ENCODE data around the gene AKNAD1.

The AKNAD1 gene

DNA sequence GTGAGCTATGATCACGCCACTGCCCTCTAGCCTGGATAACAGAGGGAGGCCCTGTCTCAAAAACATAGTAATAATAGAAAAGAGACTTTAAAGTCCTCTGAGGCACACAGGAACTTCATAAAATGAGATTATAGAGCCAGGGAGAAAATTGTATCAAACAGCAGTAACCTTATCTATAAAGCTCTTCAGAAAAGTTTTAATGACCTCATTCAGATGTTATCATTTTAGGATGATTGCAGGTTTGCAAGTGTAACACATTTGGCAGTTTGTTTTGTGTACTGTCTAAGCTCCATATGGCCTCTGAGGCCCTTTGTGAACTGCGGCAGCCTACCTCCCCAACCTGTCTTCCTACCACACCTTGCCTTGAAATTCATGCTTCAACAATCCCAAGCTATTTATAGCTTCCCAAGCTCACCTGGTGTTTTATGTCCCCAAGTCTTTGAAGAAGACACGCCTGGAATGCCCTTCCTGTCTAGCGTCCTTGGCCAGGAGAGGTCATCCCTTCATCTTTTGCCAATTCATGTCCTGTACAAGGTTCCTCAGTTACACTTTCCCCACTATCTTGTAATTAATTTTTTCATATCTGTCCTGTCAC is 8.5 kb upstream of the AKNAD1 start:
- H3K4me3 ChIP-seq, result no peak overlapping the region
- peak overlapping the region in 2 of 21 experiments; percentile 12 to 42 for H3K27ac ChIP-seq

DNA sequence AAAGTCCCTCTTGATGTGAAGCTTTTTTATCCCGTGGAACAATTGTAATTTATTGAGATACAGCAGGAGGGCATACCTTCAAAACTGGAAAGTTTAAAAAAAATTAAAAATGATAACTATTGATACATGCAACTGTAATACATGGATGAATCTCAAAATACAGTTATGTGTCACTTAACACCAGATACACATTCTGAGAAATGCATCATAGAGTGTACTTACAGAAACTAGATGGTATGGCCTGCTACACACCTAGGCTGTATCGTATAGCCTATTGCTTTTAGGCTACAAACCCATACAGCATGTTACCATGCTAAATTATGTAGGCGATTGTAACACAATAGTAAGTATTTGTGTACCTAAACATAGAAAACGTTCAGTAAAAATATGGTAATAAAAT is 7.1 kb upstream of the AKNAD1 start:
- no peak overlapping the region for H3K4me3 ChIP-seq
- H3K27ac ChIP-seq, result no peak overlapping the region

DNA sequence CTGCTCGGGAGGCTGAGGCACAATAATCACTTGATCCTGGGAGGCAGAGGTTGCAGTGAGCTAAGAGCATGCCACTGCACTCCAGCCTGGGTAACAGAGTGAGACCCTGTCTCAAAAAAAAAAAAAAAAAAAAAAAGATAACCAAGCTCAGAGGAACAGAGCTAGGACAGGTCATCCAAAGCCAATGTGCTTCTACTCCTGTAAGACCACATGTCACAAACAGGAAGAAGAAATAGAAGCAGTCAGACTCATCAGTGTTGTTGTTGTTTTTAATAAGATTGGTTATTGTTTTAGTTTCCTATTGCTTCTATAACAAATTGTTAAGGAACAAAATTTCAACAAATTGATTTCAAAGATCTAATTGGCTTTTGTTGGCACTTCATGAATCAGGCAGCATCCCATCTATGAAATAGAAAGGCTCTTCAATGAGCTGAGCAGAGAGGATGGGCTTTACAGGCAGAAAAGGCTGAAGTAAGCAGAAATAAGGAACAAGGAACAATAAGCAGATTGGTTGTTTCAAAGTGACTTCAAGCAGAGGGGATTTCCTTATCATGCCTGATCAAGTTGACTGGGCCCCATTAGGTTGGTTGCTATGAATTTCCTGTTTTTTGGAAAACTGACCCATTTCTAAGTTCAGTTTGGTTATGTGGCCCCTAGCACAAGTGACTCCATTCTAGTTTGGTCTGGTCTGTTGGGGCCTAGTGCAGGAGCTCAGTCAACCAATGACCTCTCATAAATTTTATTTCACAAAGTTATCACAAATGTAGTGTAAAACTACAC is 6.0 kb upstream of the AKNAD1 start:
- Histone ChIP-seq H3K27ac (no peak overlapping the region), H3K4me3 (no peak overlapping the region)

DNA sequence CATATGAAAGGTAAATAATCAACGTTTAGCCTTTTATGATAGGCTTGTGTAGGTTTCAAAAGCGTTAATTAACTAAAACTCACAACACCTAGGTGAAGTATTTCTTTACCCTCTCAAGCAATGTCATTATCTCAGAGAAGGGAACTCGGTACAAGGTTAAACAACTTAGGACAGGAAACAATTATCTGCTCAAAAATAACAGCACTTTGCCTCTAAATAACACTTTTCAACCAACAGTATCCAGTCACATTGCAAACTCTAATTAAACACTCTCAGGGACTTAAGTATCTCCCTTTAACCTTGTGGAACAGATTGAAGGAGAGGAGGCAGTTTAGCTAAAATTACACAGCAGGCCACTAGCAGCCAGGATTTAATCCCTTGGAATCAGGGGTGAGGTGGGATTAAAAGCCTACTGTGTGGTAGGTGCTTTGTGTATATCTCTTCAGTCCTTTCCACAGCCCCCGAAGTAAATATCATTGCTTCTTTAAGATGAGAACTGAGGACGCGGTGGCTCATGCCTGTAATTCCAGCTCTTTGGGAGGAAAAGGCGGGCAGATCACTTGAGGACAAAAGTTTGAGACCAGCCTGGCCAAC is 5.2 kb upstream of the AKNAD1 start:
- Histone ChIP-seq H3K27ac (no peak overlapping the region), H3K4me3 (no peak overlapping the region)

DNA sequence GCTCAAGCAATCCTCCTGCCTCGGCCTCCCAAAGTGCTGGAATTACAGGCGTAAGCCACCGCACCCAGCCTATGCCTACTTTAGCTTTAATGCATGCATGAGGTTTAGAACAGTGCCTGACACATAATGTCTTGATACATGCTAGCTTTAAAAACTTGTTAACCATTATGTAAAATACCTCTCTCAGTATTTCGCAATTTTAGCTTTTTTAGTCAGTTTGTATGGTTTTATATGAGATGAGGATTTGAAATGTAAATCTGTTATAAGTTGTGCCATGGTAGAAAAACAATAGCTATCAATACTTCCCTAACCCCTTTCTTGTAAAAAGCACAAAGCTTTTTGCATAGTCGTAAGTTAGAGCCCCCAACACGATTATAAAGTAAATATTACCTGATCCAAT is 4.7 kb upstream of the AKNAD1 start:
- no peak overlapping the region for H3K27ac ChIP-seq
- no peak overlapping the region for H3K4me3 ChIP-seq

DNA sequence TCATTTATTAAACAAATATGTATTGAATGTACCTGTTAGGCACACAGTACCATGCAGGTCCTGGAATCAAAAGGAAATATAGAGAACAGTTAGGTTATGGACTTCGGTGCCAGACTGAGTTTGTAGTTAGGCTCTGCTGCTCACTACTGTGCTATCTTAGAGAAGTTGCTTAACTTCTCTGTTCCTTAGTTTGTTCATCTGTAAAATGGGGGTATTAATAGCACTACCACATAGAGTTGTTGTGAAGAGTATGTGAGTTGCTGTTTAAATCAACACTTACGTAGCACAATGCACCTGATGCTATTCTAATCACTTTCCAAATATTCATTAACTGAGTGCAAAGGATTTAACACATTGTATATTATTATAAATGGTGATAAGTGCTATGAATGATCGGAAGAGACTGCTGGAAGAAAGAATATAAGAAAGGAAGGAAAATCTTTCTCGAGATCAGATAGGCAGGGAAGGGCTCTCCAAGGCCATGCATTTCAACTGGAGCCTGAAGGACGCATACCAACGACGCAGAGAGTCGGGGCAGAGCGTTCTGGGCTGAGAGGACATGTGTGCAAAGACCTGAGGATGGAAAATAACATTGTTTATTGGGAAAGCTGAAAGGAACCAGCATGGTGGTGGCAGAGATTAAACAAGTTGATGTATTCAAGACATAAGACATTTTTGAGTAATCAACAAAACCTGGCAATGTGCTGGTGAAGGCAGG is 3.5 kb upstream of the AKNAD1 start:
- H3K27ac ChIP-seq, result no peak overlapping the region
- H3K4me3 ChIP-seq, result no peak overlapping the region

DNA sequence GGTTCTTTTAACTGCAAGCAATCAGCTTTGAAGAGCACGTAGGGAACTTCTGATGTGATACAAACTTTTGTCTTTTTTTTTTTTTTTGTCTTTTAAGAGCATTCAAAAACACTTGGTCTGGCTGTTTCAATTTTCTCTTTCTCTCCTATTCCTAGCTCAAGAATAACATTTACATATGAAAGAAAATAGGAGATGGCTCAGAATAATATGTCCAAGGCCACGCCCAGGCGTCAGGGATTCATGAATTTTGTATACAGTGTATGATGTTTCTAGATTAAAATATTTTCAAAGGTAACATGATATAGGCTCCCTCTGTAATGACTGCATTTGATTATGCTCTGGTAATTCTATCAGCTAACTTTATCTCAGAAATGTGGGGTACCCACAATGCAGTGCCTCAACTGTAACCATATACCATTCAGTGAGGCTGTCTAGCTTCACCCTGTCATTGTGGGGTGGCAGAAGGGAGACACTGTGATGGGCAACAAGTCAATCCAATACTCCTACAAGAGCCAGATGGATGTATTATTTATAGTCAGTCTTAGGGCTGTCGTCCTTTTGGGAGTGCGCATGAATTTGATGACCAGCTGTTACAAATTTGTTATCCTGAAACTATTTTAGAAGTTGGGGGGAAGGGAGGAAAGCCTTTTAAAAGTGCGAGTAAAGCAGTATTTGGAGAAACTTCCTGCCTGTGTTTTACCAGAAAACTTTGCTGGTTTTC is 1.5 kb upstream of the AKNAD1 start:
- Histone ChIP-seq H3K4me3 (no peak overlapping the region), H3K27ac (peak overlapping the region in 3 of 21 experiments; percentile 4 to 38 (median 20))

DNA sequence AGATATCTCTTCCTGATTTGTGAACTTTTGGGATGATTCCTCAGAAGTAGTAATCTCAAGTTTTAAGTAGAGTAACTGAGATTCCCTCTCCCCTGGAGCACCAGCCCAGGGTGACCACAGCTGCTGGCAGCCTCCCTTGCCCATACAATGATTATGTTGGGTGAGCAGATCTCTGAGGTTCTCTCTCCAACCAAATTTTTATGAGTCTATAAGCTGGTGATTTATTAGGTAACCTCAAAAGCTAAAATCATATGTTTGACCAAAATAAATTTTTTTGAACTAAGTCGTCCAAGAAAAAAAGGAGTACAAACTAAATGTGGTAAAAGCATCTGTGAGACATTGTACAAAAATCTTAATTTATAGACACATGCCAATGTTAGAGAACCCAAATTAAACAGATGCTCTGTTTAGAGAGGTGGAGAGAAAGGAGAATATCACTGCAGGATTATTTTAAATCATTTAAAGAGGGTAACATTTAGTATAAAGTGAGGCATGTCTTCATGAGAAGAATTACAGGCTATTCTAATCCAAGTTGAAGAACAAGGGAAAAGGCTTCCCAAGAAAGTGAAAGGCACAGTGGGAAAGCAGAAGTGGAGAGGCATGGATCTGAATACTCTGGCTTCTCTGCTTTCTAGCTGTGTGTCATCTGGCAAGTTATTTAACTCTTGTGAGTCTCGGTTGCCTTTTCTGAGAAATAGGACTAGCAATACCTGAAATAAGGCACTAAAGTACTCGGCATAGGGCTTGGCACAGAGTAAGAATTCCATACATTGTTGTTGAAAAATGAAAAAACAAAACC is 2.5 kb downstream of the AKNAD1 start:
- H3K4me3 ChIP-seq, result no peak overlapping the region
- H3K27ac ChIP-seq, result peak overlapping the region in 4 of 21 experiments; percentile 16 to 33 (median 29)

DNA sequence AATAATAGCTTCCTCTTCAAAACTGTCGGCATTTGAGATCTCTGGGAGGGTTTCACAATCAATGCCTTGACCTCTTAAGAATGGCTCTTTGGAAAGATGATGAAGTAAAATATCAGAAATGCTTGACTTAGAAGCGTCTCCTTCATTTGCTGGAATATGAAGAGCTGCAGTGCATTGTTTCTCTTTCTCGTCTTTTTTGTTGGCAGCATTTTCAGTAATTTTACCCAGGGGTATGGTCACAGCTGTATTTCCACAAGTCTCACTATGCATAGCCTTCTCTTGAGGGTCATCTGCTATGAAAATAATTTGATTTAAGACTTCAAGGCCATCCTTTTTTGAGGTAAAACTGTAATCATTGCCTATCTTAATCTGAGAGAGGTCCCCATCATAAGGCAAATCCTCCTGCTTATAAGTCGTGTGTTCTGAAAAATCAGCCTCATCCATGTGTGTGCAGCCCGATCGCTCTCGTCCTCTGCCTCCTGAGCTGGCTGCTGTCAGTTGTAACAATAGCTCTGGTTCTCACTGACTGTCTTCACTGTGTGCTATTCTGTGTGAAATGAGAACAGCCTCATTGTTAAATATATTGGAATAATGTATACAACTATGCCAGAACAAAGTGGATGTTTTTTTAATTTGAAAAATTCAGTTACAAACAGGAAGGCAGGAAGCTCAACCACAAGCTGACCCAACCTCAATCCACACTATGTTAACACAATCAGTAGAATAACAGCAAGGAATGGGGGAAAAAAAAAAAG is 4.5 kb downstream of the AKNAD1 start:
- H3K27ac ChIP-seq, result peak overlapping the region in 4 of 21 experiments; percentile 21 to 66 (median 32)
- H3K4me3 ChIP-seq, result no peak overlapping the region

DNA sequence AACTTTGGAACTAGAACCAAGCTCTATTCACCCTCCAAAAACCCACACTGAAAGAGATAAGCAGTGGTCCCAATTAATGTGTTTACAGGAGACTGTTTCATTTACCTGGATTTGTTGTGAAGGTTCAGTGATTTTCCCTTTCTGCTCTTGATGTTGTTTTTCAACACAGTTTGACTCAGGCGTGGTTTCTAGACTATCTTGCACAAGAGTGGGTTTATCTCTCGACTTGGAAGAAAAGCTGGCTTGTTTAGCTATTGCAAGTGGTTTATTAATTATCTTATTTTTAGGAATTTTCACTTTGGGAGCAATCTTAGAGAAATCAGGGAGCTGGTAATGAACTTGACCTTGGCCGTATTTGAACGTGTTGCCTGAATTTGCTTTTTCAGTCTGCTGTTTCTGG is 5.3 kb downstream of the AKNAD1 start:
- Histone ChIP-seq H3K4me3 (no peak overlapping the region), H3K27ac (peak overlapping the region in 3 of 21 experiments; percentile 21 to 66 (median 31))

DNA sequence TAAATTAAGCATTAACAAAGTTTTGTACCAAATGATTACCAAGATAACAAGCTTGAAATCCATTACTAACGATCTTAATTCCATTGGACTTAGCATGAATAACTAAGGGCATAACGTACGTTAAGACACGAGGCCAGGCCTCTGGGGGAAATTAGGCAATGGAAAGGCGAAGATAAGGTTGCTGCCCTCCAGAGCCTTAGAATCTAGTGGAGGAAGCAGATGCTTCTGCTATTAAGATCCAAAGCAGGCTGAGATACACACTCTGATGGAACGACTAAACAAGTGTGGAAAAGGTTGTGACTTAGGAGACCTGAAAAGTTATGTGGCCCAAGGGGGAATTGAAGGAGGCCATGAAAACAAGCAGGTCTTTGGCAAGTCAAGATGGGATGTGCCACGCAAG is 6.0 kb downstream of the AKNAD1 start:
- Histone ChIP-seq H3K27ac (no peak overlapping the region), H3K4me3 (no peak overlapping the region)

DNA sequence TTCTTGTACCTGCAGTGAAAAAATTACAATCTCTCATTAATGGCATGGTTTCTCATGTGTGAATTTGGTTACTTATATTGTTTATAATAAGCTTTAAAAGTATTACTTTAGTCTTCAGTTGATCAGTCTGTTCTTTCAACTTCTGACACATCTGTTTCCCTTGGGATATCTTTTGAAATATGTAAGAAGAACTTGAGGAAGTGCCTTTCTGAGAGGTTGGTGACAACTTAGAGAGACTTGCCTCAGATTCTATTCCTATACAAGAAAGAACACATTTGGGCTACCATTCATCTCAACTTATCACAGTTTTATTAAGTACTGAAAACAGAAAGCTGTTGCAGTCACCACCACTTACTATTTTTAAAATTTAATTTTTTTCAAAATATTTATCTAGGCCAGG is 8.1 kb downstream of the AKNAD1 start:
- H3K4me3 ChIP-seq, result no peak overlapping the region

DNA sequence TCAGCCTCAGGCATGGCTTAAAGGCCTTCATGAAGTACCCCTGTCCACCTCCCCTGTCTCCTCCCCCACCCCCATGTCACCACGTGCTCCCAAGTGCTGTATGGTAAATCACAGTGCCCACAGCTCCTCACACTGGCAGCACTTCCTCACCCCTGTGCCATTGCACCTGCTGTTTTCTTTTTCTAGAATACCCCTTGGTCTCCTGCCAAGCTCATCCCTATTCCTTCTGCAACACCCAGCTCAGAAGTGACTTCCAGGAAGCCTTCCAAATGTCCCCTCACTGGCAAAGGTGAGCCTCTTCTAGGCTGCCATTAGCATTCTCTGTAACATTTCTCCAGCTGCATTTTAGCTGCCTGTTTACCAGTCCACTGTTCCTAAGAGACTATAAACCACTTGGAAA is 9.4 kb downstream of the AKNAD1 start:
- H3K27ac ChIP-seq, result no peak overlapping the region
- no peak overlapping the region for H3K4me3 ChIP-seq

More for the DNA sequence above, 8.1 kb downstream of the AKNAD1 start:
- no peak overlapping the region for H3K27ac ChIP-seq

DNA sequence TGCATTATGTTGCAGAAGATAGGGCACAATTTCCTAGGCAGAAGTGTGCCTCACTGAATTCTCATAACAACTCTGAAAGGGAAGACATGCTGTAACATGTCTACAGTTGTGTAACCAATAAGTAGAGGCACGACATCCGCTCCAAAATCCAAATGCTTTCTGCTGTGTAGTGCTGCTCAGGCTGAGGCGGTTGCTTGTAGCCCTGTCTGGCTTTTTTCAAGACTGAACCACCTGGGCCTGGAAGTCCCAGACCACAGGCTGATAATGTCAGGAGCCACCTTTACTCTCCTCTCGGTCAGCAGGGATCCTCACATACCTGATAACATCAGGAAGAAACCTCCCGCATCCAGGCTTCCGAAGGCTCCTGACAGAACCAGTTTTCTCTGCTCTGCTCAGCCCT is 10.9 kb downstream of the AKNAD1 start:
- peak overlapping the region in 13 of 21 experiments; percentile 1 to 73 (median 47) for H3K27ac ChIP-seq
- no peak overlapping the region for H3K4me3 ChIP-seq

DNA sequence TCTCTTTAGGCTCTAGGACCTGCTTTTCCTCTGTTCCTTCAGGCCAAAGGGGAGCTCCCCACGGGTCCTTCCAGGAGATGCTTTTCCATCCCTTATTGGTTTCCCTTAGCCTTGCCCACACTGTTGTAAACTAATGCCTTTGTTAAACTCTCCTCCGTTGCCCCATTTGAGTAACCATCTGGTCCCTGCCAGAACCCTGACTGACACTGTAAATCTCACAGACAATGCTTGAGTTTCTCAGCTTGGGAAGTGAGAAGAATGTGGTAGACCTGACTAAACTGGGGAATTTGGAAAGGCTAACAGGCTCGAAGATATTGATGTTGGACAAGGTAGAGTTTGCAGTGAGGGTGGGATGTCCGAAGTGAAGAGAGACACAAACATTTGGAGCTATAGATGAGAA is 11.4 kb downstream of the AKNAD1 start:
- H3K27ac ChIP-seq, result peak overlapping the region in 9 of 21 experiments; percentile 1 to 73 (median 45)
- H3K4me3 ChIP-seq, result no peak overlapping the region

DNA sequence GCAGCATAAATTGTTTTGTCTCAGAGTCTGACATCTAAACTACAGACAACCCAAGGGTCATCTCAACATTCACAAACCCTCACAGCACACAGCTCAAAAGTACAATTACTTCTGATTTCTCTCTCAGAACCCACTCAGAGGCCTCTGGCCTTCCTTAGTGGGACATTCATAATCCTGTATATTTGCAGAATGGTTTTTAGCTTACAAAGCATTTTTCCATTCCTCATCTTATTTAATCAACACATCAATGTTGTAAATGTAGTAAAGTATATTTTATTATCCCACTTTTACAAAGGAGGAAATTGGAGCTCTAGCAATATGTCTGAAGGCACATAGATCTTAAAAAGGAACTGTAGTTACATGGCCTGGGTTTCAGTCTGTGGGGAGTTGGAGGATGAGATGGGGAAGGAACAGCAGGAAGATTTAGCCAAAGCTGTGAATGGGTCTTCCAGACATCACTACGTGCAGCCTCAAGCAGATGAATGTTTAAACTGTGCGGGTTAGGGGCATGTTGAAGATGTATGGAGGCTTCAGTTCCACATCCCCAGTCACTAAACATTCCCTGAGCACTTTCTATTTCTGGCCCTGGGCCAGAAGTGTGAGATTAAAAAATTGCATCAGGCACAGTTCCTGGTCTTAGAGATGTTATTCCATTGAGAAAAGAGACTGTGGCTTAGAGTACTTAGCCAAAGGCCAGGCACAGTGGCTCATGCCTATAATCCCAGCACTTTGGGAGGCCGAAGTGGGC is 13.3 kb downstream of the AKNAD1 start:
- no peak overlapping the region for H3K4me3 ChIP-seq
- no peak overlapping the region for H3K27ac ChIP-seq

DNA sequence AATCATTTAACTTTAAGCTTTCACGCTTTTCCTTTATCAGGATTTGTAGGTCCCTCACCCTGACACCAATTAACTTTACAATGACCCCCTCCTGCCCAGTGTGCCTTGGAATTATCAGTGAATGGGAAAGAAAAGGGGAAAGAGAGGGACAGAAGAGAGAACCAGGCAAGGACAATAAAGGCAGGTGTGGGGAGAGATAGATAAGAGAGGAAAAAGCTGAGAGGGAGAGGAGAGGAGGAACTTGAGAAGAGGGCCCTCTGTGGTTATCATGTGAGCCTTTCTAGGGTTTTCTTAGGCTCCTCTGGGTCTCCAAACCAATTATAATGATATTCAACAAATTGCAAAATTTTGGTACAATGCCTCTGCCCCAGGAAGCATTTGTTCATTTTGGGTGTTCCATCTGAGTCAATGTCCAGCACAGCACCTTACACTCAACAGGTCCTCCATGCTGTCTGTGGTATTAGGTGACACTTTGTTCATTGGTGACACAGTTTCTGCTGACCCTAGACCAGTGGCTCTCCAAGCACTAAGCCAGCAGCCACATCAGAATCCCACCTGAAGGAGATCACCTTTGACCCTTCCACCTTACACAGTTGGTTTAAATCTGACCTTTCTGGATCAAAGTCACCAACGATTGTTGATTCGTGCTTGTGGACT is 14.2 kb downstream of the AKNAD1 start:
- H3K27ac ChIP-seq, result peak overlapping the region in 1 of 21 experiments; percentile 27
- H3K4me3 ChIP-seq, result no peak overlapping the region

Measured in skin epidermis (tissue), 12 donors.